Gastroesophageal sphincter (tissue), 4 donors: ENCODE data around the gene ARHGAP26. TPM values are rescaled to one million over a fixed set of nuclear protein-coding genes. Genes with fewer than 3 reads are reported as not detected.
A peak's percentile ranks its signal among the peaks of the same experiment; 100 is the strongest.

Experiments
- ATAC-seq: fragments of 150-250 bp; one replicate; pipeline ENCODE4 v1.9.1; 2016; ENCODE audit warnings: mild to moderate bottlenecking, moderate library complexity
- H3K27ac ChIP-seq, 4 donors: fragments of 200-600 bp; sonication (generic) in 3 of 4; 1 replicate in 3 of 4; 2 replicates in 1 of 4; pipeline ENCODE4 v1.5.1; 2016 to 2019
- H3K27me3 ChIP-seq: fragments of 200-600 bp; sonication (generic); one replicate; pipeline ENCODE4 v1.5.1; 2019
- H3K36me3 ChIP-seq, 2 donors: fragments of 200-600 bp; sonication (generic); one replicate each; pipeline ENCODE4 v1.5.1; 2019; ENCODE audit warnings: control low read depth in 1 of 2
- H3K4me1 ChIP-seq, 3 donors: fragments of 200-600 bp; sonication (generic); 1 replicate in 2 of 3; 2 replicates in 1 of 3; pipeline ENCODE4 v1.5.1; 2016 to 2019; ENCODE audit warnings: control low read depth in 2 of 3
- H3K4me3 ChIP-seq, 2 donors: fragments of 200-600 bp; sonication (generic); one replicate each; pipeline ENCODE4 v1.5.1; 2019; ENCODE audit warnings: mild to moderate bottlenecking in 1 of 2, moderate library complexity in 1 of 2
- H3K9me3 ChIP-seq, 3 donors: fragments of 200-600 bp; sonication (generic); one replicate each; pipeline ENCODE4 v1.5.1; 2017 to 2019; ENCODE audit warnings: control low read depth in 2 of 3
- CTCF ChIP-seq, 4 experiments: fragments of 200-600 bp in 2 of 4; fragments of 450-650 bp in 2 of 4; sonication (generic) in 1 of 4; IDR thresholded peaks; one replicate each; pipeline ENCODE4 v1.5.1; 2017 to 2019; ENCODE audit warnings: antibody characterized with exemption in 4 of 4, mild to moderate bottlenecking in 2 of 4, moderate library complexity in 2 of 4
- EP300 ChIP-seq: sonication (generic); formaldehyde crosslinking; IDR thresholded peaks from one replicate; pipeline ENCODE4 v1.6.1; 2017; ENCODE audit warnings: antibody characterized with exemption, mild to moderate bottlenecking
- POLR2A ChIP-seq, 2 donors: fragments of 450-650 bp; IDR thresholded peaks; one replicate each; pipeline ENCODE4 v1.6.1; 2017; ENCODE audit warnings: antibody characterized with exemption in 2 of 2, mild to moderate bottlenecking in 2 of 2, moderate library complexity in 1 of 2
- POLR2AphosphoS5 ChIP-seq: sonication (generic); formaldehyde crosslinking; IDR thresholded peaks from one replicate; pipeline ENCODE4 v1.6.1; 2017; ENCODE audit warnings: antibody characterized with exemption
- WGBS, 2 donors: methylation state at CpG; one replicate each; pipeline ENCODE4 v1.1.5; 2018; ENCODE audit warnings: low coverage in 1 of 2; 5-methylcytosine and 5-hydroxymethylcytosine counted together
- total RNA-seq, 4 donors: library from RNA; depleted of rRNA; stranded (reverse); fragments of >200 nt; gene quantifications; one replicate each; pipeline ENCODE4 v1.1.0, GENCODE V29; 2016

ARHGAP26 gene
- total RNA-seq, 4 donors from 2014 or later, result 15.2 to 41.7 (median 31.7) TPM

DNA sequence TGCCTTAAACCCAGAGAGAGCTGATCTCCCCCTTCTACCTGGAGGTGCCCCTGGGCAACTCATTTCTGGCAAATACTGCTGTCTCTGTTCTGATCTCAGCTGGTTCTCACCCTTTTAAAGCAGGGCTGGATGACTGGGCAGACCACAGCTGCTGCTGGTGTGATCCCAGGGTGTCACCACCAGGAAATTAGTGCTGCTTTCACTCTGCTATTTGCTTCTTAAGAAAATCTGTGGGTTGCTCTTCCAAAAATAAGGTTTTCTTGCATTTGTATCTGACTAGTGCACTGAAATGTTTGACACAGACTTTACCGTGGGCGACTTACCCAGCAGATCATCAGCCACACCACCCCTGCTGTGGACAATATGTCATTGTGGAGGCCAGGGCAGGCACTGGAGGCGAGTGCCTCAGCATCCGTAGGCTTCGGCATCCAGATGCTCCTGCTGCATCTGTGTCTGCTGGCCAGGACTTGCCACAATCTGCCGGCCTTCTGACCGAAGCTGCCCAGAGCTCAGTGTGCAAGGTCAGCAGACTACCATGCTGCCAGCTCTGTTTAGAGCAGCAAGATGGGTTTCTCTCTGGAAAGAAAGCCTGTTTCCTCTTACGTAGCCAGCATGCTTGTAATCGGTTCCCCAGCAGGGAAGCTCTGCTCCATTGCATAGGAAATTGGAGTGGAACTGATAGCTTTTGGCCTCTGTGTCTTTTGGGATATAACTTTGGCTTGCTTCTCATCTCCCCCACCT, 13.6 kb downstream of the ARHGAP26 start:
- no peaks in the 10 kb centered on the region for H3K36me3 ChIP-seq
- H3K9me3 ChIP-seq, result no peaks in the 10 kb centered on the region
- ATAC-seq, result peak; percentile 50
- peaks cover 13 to 60% (median 19%) of the 10 kb centered on the region in 3 donors for H3K4me1 ChIP-seq
- H3K27me3 ChIP-seq, result no peaks in the 10 kb centered on the region
- WGBS, 2 donors, result 14 to 24% methylated on average over 2 to 3 of the region's 9 CpGs
- peak overlapping the region in 1 of 2 donors; percentile 12 for H3K4me3 ChIP-seq
- H3K27ac ChIP-seq, result peak overlapping the region in 3 of 4 donors; percentile 63 to 67 (median 66)
- TF ChIP-seq POLR2AphosphoS5, result no peak
- peak in 1 of 4 experiments; percentile 9 for TF ChIP-seq CTCF (IDR thresholded peaks at IDR 0.05)

- H3K27ac ChIP-seq, result peak overlapping the region in 3 of 4 donors; percentile 63 to 67 (median 66)
- no peak for ATAC-seq
- 83 to 89% methylated on average over 7 of the region's 7 CpGs for WGBS, 2 donors
These were observed 14.3 kb downstream of the ARHGAP26 start for GRCh38 chr5:142784401-142784955.

DNA sequence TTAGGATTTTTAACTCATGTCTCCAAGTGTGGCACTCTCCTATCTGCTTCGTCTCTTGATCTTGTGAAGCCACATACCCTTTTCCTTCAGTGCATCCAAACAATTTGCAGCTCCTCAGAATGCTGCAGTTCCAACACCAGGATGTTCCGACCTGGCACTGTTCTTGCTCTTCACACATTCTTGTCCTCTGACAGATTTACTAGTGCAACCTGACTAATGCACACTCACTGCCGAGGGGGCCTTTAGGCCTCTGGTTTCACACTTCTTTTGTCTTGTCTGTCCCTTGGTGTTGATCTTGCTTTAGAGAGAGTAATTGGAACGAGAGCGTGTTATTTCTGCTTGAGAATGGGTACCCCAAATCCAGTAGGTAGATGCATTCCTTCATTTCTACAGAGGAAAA, 15.0 kb downstream of the ARHGAP26 start:
- H3K9me3 ChIP-seq, result no peaks in the 10 kb centered on the region
- WGBS, 2 donors, result 53 to 89% methylated on average over 2 to 5 of the region's 5 CpGs
- H3K4me3 ChIP-seq, result no peak overlapping the region
- peaks cover 2 to 46% (median 8%) of the 10 kb centered on the region in 3 donors for H3K4me1 ChIP-seq
- no peak for ATAC-seq
- no peaks in the 10 kb centered on the region for H3K36me3 ChIP-seq
- H3K27ac ChIP-seq, result no peak overlapping the region
- TF ChIP-seq CTCF (IDR thresholded peaks at IDR 0.05) (no peak), POLR2A (IDR thresholded peaks at IDR 0.05) (no peak), EP300 (no peak), POLR2AphosphoS5 (no peak)
- no peaks in the 10 kb centered on the region for H3K27me3 ChIP-seq

More at GRCh38 chr5:142784401-142784955, 14.3 kb downstream of the ARHGAP26 start:
- H3K27me3 ChIP-seq, result no peaks in the 10 kb centered on the region
- no peaks in the 10 kb centered on the region for H3K36me3 ChIP-seq
- no peak overlapping the region for H3K4me3 ChIP-seq
- TF ChIP-seq CTCF (IDR thresholded peaks at IDR 0.05), result no peak
- TF ChIP-seq POLR2A (IDR thresholded peaks at IDR 0.05), result no peak
- TF ChIP-seq EP300, result no peak
- TF ChIP-seq POLR2AphosphoS5, result no peak
- no peaks in the 10 kb centered on the region for H3K9me3 ChIP-seq
- peaks cover 8 to 53% (median 12%) of the 10 kb centered on the region in 3 donors for H3K4me1 ChIP-seq

GRCh38 chr5:142789206-142789605, 19.0 kb downstream of the ARHGAP26 start:
- Histone ChIP-seq H3K27me3 (no peaks in the 10 kb centered on the region), H3K4me1 (peaks cover 0 to 8% (median 0%) of the 10 kb centered on the region in 3 donors), H3K4me3 (no peak overlapping the region), H3K36me3 (no peaks in the 10 kb centered on the region), H3K27ac (no peak overlapping the region), H3K9me3 (no peaks in the 10 kb centered on the region)
- ATAC-seq, result peak; percentile 70
- TF ChIP-seq POLR2A (IDR thresholded peaks at IDR 0.05) (no peak), CTCF (IDR thresholded peaks at IDR 0.05) (no peak), EP300 (no peak), POLR2AphosphoS5 (no peak)
- WGBS, 2 donors, result 18 to 47% methylated on average over 1 of the region's 1 CpG
